Measurements from ENCODE around the gene C10orf105. TPM values are rescaled to one million over a fixed set of nuclear protein-coding genes. Genes with fewer than 3 reads are reported as not detected.

C10orf105 gene
- total RNA-seq, 1 donor from 2014 or later: 0.34 TPM

DNA sequence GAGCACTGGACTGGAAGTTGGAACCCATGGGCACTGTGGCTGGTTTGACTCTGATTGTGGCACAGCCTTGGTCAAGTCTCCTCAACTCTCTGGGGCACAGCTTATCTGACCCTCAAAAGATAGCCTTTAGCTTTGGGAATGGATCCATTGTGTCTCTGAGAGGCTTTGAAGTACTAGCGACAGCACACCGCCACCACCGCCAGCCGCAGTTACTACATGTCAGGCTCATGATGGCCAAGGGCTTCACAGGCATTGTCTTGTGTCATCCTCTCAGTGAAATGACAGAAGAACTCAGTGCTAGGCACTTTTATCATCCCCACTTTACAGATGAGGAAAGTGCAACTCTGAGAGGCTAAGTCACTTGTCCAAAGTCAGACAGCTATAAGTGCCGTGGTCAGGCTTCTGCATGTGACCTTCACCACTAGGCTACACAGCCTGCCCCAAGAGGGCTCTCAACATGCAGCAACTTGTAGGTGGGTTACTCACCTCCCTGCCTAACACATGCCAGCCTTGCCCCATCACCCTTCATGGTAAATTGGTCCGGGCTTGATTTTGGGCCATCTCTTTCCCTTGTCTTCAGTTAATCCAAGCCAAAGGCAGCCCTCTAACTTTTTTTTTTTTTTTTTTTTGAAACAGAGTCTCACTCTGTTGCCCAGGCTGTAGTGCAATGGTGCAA is 44.1 kb downstream of the C10orf105 start:
- DNase-seq (ENCODE audit: low spot score): no peak

DNA sequence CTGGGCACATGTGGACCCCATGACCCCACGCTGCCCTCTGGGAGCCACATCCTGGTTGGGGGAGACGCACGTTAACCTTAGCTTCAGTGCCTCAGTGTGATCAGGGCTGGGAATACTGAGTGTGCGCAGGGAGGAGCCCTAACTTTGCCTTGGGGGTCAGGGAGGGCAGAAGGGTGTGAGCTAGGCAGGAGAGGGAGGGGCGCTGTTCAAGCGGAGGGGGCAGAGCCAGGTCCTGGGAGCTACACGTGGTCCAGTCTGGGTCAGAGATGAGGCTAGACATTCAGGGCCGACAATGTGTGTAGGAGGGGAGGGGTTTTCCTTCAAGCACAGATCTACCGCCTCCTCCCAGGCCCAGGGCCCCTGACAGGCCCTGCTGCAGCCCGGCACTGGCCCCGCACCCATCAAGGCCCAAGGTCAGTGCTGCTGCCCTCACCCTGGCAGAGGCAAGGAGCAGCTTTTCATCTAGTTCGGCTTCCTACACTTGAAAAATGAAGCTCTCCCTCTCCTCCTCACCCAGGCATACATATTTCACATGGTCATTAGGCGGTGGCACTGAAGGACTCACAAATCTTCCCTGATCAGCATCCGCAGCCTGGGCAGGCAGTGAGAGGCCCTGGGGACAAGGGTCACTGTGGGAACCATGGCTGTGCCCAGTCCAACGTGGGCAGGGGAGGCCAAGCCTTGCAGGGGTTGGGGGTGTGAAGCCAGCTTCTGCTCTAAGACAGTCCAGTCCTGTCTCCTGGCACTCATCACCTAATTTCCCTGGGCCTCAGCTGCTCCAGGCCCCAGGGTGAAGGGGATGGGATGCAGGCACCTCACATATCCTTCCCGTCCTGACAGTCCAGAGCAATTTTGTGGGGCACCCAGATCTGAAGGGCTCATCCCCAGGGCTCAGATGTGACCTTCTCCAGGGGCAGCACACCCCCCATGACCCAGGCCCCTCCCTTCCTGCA is 47.3 kb downstream of the C10orf105 start:
- DNase-seq (ENCODE audit: low spot score): no peak

DNA sequence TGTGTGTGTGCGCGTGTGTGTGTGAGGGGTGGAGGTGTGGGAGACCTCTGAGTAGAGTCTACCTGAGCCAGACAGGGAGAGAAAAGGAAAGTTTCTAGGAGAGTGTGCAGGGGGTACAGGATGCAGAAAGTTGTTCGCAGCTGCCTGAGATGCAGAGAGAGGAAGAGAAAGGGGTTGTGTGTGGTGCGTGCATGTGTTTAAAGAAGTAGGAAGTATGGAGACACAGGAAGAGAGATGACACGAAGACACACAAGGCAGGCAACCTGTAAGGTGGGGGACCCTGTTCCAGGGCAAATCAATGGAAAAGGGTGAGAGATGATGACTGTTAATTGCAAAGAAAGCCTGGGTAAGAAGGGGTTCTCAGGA is 52.2 kb downstream of the C10orf105 start:
- DNase-seq (ENCODE audit: low spot score): no peak

DNA sequence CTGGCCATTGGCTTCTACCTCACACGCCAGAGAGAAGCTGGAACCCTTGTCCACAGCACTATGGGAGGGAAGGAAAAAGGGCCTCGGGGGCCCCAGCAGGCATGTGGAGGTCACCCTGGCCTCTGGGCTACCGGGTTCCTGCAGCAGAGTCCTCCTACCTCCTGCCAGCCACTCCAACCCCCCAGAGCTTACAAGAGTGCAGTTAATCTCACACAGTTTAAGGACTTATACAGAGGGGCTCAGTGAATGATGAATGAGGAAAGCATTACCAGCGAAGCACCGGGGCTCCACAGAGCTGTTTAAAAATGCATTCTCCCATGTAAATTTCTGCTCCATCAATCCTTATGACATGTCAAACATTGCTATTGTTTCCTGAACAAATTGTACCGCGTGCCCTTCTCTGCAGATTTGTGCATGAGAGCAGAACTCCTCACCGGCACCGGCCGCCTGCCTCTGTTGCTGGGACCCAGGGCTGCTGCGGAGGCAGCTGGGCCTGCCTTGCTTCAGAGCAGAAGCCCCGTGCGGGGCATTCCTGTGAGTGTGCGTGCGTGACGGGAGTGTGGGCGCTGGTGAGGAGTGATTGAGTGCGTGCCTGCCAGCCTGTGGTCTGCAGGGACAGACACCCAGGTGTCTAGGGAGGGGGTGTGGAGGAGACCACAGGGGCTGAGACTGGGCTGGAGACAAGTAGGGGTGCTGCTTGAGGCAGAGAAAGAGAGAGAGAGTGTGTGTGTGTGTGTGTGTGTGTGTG is 52.8 kb downstream of the C10orf105 start:
- DNase-seq (ENCODE audit: low spot score): no peak

DNA sequence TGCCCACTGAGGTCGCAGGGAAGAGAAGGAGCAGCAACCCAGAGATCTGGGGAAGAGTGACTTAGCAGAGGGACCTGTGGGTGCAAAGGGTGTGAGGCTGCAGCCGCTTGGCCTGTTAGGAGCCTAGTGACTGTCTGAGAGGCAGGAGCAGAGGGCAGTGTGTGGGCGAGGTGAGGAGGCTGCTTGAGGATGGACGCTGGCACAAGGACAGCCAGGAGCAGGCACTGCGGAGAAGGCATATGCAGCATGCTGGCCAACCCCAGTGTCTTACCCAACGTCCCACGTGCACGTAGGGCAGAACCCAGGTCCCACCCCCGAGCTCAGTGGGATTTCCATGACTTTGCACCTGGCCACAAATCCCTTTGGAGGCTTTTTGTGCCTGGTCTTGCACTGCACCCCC is 54.1 kb downstream of the C10orf105 start:
- no peak for DNase-seq (ENCODE audit: low spot score)

DNA sequence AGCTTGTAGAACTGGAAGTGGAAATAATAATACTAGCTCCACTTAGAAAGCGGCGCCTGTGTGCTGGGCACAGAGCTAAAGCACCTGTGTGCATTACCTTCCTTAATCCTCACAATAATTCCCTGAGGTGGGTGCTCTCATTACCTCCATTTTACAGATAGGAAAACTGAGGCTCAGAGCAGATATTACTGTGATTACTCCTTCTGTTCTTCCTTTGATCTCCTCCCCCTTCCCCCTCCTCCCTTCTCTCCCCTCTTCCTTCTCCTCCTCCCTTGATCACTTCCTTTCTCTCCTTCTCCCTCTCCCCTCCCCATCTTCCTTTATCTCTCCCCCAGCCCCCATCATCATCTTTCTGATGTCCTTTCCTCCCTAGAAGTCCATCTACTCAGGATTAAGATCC is 55.0 kb downstream of the C10orf105 start:
- no peak for DNase-seq (ENCODE audit: low spot score)

DNA sequence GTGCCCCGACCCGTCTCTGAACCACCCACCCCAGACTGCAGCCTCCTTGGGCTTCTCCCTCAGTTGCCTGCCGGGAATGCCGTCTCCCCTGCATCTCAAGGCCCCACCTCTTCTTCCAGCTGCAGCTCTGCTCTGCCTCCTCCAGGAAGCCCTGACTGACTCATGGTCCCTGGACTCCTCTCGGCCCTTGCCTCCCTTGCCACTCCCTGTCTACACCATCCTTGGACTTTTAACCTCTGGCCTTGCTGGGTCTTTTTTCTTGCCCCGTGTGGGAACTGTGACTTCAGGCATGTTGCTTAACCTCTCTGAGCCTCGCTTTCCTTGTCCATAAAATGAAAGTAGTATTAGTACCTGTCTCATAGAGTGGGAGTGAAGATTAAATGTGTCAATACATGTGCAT is 56.3 kb downstream of the C10orf105 start:
- DNase-seq (ENCODE audit: low spot score): no peak

DNA sequence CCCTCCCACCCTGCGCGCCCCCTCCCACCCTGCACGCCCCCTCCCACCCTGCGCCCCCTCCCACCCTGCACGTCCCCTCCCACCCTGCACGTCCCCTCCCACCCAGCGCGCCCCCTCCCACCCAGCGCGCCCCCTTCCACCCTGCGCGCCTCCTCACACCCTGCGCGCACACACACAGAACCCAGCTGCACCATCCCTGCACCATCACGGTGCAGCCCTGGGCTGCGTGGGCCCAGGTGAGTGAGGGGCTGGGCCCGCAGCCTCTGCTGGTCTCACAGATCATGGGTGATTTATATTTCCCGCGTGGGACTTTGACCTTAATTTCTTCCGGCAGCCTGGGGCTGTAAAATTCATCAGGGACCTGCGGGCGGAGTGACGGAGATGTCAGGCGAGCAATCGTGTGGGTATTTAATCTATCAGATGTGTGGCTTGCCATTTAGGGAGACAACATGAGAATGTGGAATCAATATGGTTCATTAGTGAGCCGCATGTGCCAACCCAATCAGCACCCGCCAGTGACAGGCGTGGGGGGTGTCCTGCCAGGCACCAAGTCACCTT is 57.7 kb downstream of the C10orf105 start:
- DNase-seq (ENCODE audit: low spot score): no peak

Other genes with a start within 250 kb of the C10orf105 start
- gene VSIR, start 53.7 kb upstream of the C10orf105 start, total RNA-seq: 65.6 TPM
- gene PSAP, start 131.5 kb upstream of the C10orf105 start, total RNA-seq: 737 TPM
- 13.2 TPM for gene CHST3, start 244.6 kb upstream of the C10orf105 start, total RNA-seq